ENCODE measurements around the gene DNASE2B.

The DNASE2B gene

DNA sequence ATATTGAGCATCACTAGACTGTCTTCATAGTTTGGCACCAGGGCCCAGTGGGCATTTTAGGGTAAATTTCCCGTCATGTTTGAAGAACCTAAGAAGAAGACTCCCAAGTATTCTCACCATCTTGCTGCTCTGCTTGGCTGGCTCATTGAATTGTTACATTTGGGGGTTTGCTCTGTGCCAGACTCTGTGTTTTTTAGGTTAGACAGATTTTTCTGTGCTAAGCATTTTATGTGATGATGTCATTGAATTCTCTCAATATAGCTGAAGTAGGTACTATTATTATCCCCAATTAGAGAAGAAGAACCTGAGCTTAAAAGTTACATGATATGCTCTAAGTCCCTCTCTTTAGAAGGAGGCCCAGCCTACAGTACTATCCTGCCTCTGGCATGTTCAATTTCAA, 28.0 kb upstream of the DNASE2B start:
- Histone ChIP-seq H3K27ac (no peak overlapping the region), H3K36me3 (ENCODE audit: control insufficient read depth, insufficient read depth, low read length) (no peaks in the 10 kb centered on the region)
- TF ChIP-seq, protein P1, sequence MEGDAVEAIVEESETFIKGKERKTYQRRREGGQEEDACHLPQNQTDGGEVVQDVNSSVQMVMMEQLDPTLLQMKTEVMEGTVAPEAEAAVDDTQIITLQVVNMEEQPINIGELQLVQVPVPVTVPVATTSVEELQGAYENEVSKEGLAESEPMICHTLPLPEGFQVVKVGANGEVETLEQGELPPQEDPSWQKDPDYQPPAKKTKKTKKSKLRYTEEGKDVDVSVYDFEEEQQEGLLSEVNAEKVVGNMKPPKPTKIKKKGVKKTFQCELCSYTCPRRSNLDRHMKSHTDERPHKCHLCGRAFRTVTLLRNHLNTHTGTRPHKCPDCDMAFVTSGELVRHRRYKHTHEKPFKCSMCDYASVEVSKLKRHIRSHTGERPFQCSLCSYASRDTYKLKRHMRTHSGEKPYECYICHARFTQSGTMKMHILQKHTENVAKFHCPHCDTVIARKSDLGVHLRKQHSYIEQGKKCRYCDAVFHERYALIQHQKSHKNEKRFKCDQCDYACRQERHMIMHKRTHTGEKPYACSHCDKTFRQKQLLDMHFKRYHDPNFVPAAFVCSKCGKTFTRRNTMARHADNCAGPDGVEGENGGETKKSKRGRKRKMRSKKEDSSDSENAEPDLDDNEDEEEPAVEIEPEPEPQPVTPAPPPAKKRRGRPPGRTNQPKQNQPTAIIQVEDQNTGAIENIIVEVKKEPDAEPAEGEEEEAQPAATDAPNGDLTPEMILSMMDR (IDR thresholded peaks at IDR 0.05), result no peak

DNA sequence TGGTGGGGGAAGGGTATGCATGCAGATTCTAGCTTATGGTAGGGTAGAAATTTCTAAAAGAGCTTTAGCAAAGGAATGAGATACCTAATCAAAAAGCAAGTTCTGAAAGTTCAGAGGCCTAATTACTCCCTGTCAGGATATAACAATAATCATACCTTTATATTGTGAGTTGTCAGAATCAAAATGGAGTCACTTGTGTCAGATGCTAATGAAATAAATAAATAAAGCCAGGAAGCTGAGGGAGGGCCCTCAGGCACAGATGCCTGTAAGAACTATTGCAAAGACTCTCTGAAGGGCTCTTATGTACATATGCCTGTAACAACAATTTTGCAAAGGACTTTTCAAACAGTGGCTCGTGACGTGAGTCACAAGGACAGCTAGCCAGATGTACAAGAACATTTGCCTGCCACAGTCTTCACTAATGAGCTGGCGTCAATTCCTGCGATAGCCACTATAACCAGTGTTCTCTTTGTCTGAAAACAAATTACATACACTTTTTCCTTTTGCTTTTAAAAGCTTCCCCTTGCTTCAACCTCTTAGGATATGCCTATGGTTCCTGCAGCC, 27.4 kb upstream of the DNASE2B start:
- no peaks in the 10 kb centered on the region for H3K9me3 ChIP-seq (ENCODE audit: control insufficient read depth, low read length)
- TF ChIP-seq, protein P1 (IDR thresholded peaks at IDR 0.05), result no peak
- no peaks in the 10 kb centered on the region for H3K36me3 ChIP-seq (ENCODE audit: control insufficient read depth, insufficient read depth, low read length)
- H3K27ac ChIP-seq, result no peak overlapping the region
- no peaks in the 10 kb centered on the region for H3K4me1 ChIP-seq
- H3K27me3 ChIP-seq (ENCODE audit: control insufficient read depth, insufficient read depth, low read length), result no peaks in the 10 kb centered on the region
- no peak overlapping the region for H3K9ac ChIP-seq
- no peak overlapping the region for H2AFZ ChIP-seq
- H3K79me2 ChIP-seq, result no peaks in the 10 kb centered on the region
- no peak overlapping the region for H3K4me2 ChIP-seq (ENCODE audit: low read length)
- H3K4me3 ChIP-seq (ENCODE audit: low read depth, low read length), result no peak overlapping the region

More for the DNA sequence above, 28.0 kb upstream of the DNASE2B start:
- no peaks in the 10 kb centered on the region for H3K27me3 ChIP-seq (ENCODE audit: control insufficient read depth, insufficient read depth, low read length)
- no peak overlapping the region for H3K9ac ChIP-seq
- H3K79me2 ChIP-seq, result no peaks in the 10 kb centered on the region
- H3K4me2 ChIP-seq (ENCODE audit: low read length), result no peak overlapping the region
- H3K4me1 ChIP-seq, result no peaks in the 10 kb centered on the region
- no peaks in the 10 kb centered on the region for H3K9me3 ChIP-seq (ENCODE audit: control insufficient read depth, low read length)
- no peak overlapping the region for H2AFZ ChIP-seq
- no peak overlapping the region for H3K4me3 ChIP-seq (ENCODE audit: low read depth, low read length)

- Histone ChIP-seq H3K79me2 (no peaks in the 10 kb centered on the region), H3K9ac (no peak overlapping the region), H3K4me1 (no peaks in the 10 kb centered on the region), H2AFZ (no peak overlapping the region), H3K27ac (no peak overlapping the region), H3K9me3 (ENCODE audit: control insufficient read depth, low read length) (no peaks in the 10 kb centered on the region), H3K36me3 (ENCODE audit: control insufficient read depth, insufficient read depth, low read length) (no peaks in the 10 kb centered on the region), H3K4me3 (ENCODE audit: low read depth, low read length) (no peak overlapping the region), H3K4me2 (ENCODE audit: low read length) (no peak overlapping the region), H3K27me3 (ENCODE audit: control insufficient read depth, insufficient read depth, low read length) (no peaks in the 10 kb centered on the region)
- TF ChIP-seq, protein P1 (IDR thresholded peaks at IDR 0.05), result no peak
Measured at GRCh38 chr1:84373436-84374141, 24.7 kb upstream of the DNASE2B start.

DNA sequence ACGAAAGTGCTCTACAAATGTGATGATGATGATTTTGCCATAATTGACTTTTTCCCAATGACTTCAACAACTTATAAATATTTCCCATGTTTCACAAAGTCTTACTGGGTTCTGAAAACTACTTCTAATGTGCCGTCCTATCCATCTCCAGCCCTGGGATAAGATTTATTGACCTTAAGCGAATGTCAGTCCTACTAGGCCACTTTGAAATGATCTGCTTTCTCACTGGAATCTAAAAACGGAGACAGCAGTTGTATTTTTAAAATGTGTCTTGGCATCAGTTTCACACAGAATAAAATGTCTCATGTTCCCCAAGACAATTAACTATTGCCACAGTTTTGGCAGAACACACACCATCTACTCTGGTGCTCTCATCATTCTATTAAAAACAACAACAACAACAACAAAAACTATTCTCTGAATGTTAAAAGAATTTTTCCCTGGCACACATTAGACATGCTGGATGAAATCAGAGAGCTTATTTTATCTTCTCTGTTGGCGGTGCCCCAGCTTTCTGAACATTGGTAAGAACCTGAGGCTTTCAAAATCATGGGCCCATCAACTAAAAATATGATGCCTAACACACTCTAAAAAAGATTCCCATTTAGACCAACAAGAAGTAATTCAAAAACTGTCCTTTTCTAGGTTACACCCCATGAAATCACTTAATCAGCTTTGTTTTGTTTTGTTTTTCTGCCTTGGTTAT, 23.1 kb upstream of the DNASE2B start:
- Histone ChIP-seq H3K9ac (no peak overlapping the region), H3K4me3 (ENCODE audit: low read depth, low read length) (no peak overlapping the region), H3K27ac (no peak overlapping the region), H3K79me2 (no peaks in the 10 kb centered on the region), H3K27me3 (ENCODE audit: control insufficient read depth, insufficient read depth, low read length) (no peaks in the 10 kb centered on the region), H3K4me2 (ENCODE audit: low read length) (no peak overlapping the region), H3K9me3 (ENCODE audit: control insufficient read depth, low read length) (no peaks in the 10 kb centered on the region), H3K4me1 (no peaks in the 10 kb centered on the region), H2AFZ (no peak overlapping the region), H3K36me3 (ENCODE audit: control insufficient read depth, insufficient read depth, low read length) (no peaks in the 10 kb centered on the region)
- TF ChIP-seq, protein P1 (IDR thresholded peaks at IDR 0.05), result no peak
